Ovary (tissue), 9 donors: ENCODE measurements around the gene VPS11. TPM values are rescaled to one million over a fixed set of nuclear protein-coding genes. Genes with fewer than 3 reads are reported as not detected.

Source experiments
- DNase-seq, 5 donors: peaks; one replicate each; pipeline ENCODE4 v3.0.0-alpha.2; 2019 to 2020
- H3K27ac ChIP-seq, 2 donors: fragments of 200-600 bp; one replicate each; pipeline versions ENCODE4 v1.5.1 to v1.8.0; 2019 to 2022
- H3K27me3 ChIP-seq: fragments of 200-600 bp; one replicate; pipeline ENCODE4 v1.8.0; 2022
- H3K36me3 ChIP-seq: fragments of 200-600 bp; sonication (generic); one replicate; pipeline ENCODE4 v1.5.1; 2019
- H3K4me1 ChIP-seq: one replicate; pipeline ENCODE4 v1.8.1; 2013; ENCODE audit warnings: mild to moderate bottlenecking, moderate library complexity; ENCODE audit not compliant: insufficient read depth
- H3K4me3 ChIP-seq: fragments of 200-600 bp; sonication (generic); one replicate; pipeline ENCODE4 v1.5.1; 2017
- H3K9me3 ChIP-seq, 2 donors: fragments of 200-600 bp in 1 of 2; sonication (generic) in 1 of 2; one replicate each; pipeline versions ENCODE4 v1.5.1 to v1.8.1; 2013 to 2019; ENCODE audit warnings: mild to moderate bottlenecking in 1 of 2, moderate library complexity in 1 of 2
- EP300 ChIP-seq: sonication (generic); formaldehyde crosslinking; IDR thresholded peaks from one replicate; pipeline ENCODE4 v1.6.1; 2017; ENCODE audit warnings: antibody characterized with exemption
- POLR2A ChIP-seq: fragments of 450-650 bp; IDR thresholded peaks from one replicate; pipeline ENCODE4 v1.6.1; 2017; ENCODE audit warnings: antibody characterized with exemption, mild to moderate bottlenecking, moderate library complexity
- WGBS, 3 donors: extraction: QIAGEN DNeasy Blood & Tissue Kit in 1 of 3; methylation state at CpG; one replicate each; pipeline versions ENCODE4 v1.1.5 to v1.1.7; 2013 to 2017; 5-methylcytosine and 5-hydroxymethylcytosine counted together
- intact Hi-C, 4 donors: fragments of 100-400 bp; cut with DNase I; formaldehyde crosslinking; loops; one replicate each; pipeline versions ENCODE4 v1.11.0 to v1.15.1; 2022 to 2023
- polyA plus RNA-seq, 2 donors: library from polyadenylated mRNA; stranded (reverse); fragments of 200-250 nt in 1 of 2; fragments of 350-450 nt in 1 of 2; fragmentation: Illumina TruSeq in 1 of 2; extraction: RNeasy Lipid Tissue Mini Kit (QIAGEN cat#74804) in 1 of 2; gene quantifications; one replicate each; pipeline ENCODE4 v1.2.3, GENCODE V29; 2013 to 2014
- total RNA-seq, 7 donors: library from RNA; depleted of rRNA in 2 of 7; stranded (reverse); fragments of >200 nt in 2 of 7; fragmentation: NEBNext Ultra II Directional in 3 of 7; extraction: Animal tissue kit (Norgen Biotek cat#: 25700) in 3 of 7; gene quantifications; one replicate each; pipeline versions ENCODE4 v1.1.0 to v1.2.4, GENCODE V29; 2016 to 2023
- TF ChIP-seq, protein P1 (sequence below), 3 donors: fragments of 450-650 bp in 2 of 3; fragments of 200-600 bp in 1 of 3; IDR thresholded peaks; one replicate each; pipeline versions ENCODE4 v1.5.1 to v1.8.0; 2016 to 2022; ENCODE audit warnings: antibody characterized with exemption in 3 of 3, mild to moderate bottlenecking in 1 of 3
- donor health status: DM: no; HTN: no; CAD: no; lungs with moderate emphysema.
- donor health status: DM: no; HTN: no; CAD: no.
- donor health status: Bipolar disorder and iron deficiency.
- donor health status: DM: yes; HTN: yes; CAD: no.
- donor health status: DM: no; HTN: no; CAD: no.
- donor health status: DM: yes; HTN: yes; CAD: no.

Gene VPS11
- total and polyA plus RNA-seq, 9 donors = 24.3 to 47.8 (median 35.8) TPM

DNA sequence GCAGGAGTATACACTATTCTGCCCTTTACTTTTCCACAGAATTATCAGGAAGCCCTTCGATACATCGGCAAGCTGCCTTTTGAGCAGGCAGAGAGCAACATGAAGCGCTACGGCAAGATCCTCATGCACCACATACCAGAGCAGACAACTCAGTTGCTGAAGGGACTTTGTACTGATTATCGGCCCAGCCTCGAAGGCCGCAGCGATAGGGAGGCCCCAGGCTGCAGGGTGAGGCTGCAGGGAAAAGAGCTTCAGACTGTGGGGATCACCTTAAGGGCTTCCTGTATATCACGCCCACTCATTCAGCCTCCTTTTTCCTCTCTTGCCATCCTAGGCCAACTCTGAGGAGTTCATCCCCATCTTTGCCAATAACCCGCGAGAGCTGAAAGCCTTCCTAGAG lies 10.2 kb downstream of the VPS11 start:
- Histone ChIP-seq H3K36me3 (no peaks in the 10 kb centered on the region), H3K27ac (no peak overlapping the region), H3K27me3 (no peaks in the 10 kb centered on the region), H3K4me1 (no peaks in the 10 kb centered on the region), H3K9me3 (no peaks in the 10 kb centered on the region), H3K4me3 (no peak overlapping the region)
- 90 to 97% (median 93%) methylated on average over 11 of the region's 11 CpGs for WGBS, 3 donors
- DNase-seq = no peak
- intact Hi-C loops = no loop called here
- TF ChIP-seq, protein P1, sequence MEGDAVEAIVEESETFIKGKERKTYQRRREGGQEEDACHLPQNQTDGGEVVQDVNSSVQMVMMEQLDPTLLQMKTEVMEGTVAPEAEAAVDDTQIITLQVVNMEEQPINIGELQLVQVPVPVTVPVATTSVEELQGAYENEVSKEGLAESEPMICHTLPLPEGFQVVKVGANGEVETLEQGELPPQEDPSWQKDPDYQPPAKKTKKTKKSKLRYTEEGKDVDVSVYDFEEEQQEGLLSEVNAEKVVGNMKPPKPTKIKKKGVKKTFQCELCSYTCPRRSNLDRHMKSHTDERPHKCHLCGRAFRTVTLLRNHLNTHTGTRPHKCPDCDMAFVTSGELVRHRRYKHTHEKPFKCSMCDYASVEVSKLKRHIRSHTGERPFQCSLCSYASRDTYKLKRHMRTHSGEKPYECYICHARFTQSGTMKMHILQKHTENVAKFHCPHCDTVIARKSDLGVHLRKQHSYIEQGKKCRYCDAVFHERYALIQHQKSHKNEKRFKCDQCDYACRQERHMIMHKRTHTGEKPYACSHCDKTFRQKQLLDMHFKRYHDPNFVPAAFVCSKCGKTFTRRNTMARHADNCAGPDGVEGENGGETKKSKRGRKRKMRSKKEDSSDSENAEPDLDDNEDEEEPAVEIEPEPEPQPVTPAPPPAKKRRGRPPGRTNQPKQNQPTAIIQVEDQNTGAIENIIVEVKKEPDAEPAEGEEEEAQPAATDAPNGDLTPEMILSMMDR (IDR thresholded peaks at IDR 0.05) = no peak
- TF ChIP-seq POLR2A (no peak), EP300 (no peak)

DNA sequence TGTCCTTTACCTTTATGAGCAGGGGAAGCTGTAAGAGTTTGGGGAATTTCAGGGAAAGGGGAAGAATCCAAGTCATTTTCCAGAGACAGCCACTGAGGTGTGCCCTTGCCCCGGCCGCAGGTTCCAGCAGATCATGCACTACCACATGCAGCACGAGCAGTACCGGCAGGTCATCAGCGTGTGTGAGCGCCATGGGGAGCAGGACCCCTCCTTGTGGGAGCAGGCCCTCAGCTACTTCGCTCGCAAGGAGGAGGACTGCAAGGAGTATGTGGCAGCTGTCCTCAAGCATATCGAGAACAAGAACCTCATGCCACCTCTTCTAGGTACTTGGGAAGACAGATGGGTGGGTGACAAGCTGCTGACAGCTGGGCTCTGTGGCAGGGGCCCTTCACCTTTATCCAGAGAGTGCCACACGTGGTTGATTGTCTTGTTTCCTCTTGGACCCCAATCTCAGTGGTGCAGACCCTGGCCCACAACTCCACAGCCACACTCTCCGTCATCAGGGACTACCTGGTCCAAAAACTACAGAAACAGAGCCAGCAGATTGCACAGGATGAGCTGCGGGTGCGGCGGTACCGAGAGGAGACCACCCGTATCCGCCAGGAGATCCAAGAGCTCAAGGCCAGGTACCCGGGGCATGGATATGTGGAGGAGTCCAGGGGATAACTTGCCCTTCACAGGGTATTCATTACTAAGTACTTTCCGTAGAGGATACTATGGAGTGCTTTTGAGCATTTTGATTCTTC lies 11.2 kb downstream of the VPS11 start:
- Histone ChIP-seq H3K4me3 (no peak overlapping the region), H3K27me3 (no peaks in the 10 kb centered on the region), H3K27ac (no peak overlapping the region), H3K4me1 (no peaks in the 10 kb centered on the region), H3K9me3 (no peaks in the 10 kb centered on the region), H3K36me3 (no peaks in the 10 kb centered on the region)
- DNase-seq = no peak
- intact Hi-C loops = no loop called here
- WGBS, 3 donors = 87 to 91% (median 89%) methylated on average over 19 of the region's 19 CpGs
- TF ChIP-seq, protein P1 (IDR thresholded peaks at IDR 0.05) = no peak
- TF ChIP-seq EP300 (no peak), POLR2A (no peak)

DNA sequence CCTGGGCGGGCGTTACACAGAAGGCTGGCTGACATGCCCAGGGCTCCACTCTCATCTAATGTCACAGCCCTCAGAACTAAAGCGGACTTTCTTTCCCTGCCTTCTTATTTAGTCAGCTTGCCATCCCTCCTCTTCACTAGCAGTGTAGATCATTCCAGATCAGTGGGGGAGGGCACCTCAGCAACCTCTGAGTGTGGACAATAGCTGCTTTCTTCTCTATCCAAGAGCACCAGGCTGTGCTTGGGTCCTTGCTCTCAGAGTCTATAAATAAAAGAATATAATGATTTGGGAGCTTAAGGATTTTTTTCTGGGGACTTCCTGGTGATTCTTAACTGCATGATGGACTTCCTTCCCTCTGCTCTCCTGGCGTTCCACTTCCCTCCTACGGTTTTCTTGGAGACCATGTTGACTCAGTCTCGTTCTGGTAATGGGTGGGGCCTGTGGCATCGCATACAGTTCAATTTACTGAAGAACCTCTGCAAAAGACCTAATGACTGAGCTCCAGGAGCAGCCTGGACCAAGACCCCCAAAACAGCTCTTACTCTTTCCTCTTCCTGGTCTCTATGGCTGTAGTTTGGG lies 14.2 kb downstream of the VPS11 start:
- 65 to 67% (median 67%) methylated on average over 7 of the region's 7 CpGs for WGBS, 3 donors
- no peak for DNase-seq

GRCh38 chr11:119084663-119085436 lies 17.2 kb downstream of the VPS11 start, which contains the start of gene HMBS:
HMBS (plus strand) TSS chr11:119084881; CDS start chr11:119085034, 153 bp downstream.
- DNase-seq = peak; percentile 90 to 94 (median 93)
- TF ChIP-seq POLR2A = peak; percentile 38
- TF ChIP-seq EP300 = peak; percentile 41
- TF ChIP-seq, protein P1 (IDR thresholded peaks at IDR 0.05) = no peak
- Histone ChIP-seq H3K36me3 (no peaks in the 10 kb centered on the region), H3K27me3 (no peaks in the 10 kb centered on the region), H3K4me3 (peak within 1 kb of the TSS; percentile 83), H3K9me3 (no peaks in the 10 kb centered on the region), H3K27ac (peak within 1 kb of the TSS; percentile 74 to 79), H3K4me1 (peaks cover 7% of the 10 kb centered on the region)
- WGBS, 3 donors = 0% methylated on average over 44 to 45 of the region's 45 CpGs
- intact Hi-C loops = loop anchor here in 1 of 4 donors (1.0 kb wide), 1 partner anchor 21 kb away; no protein-coding TSS in a partner anchor

More for the DNA sequence above, 14.2 kb downstream of the VPS11 start:
- no peak overlapping the region for H3K27ac ChIP-seq
- H3K4me3 ChIP-seq = no peak overlapping the region
- H3K4me1 ChIP-seq = peaks cover 7% of the 10 kb centered on the region
- intact Hi-C loops = no loop called here
- H3K36me3 ChIP-seq = no peaks in the 10 kb centered on the region
- no peaks in the 10 kb centered on the region for H3K9me3 ChIP-seq
- H3K27me3 ChIP-seq = no peaks in the 10 kb centered on the region
- TF ChIP-seq EP300 = no peak
- TF ChIP-seq POLR2A = no peak
- TF ChIP-seq, protein P1 (IDR thresholded peaks at IDR 0.05) = no peak
